H9 (cell line): ENCODE data around the gene TARP.

Experiments
- DNase-seq: peaks from one replicate; pipeline ENCODE4 v3.0.0-alpha.2; 2017
- H2AFZ ChIP-seq: one replicate; pipeline ENCODE4 v1.6.1; 2013; ENCODE audit warnings: mild to moderate bottlenecking, low read length, control low read depth, moderate library complexity
- H2AK5ac ChIP-seq: 2 replicates; pipeline ENCODE4 v1.6.1; 2013; ENCODE audit warnings: low read length, control low read depth, mixed read lengths; ENCODE audit not compliant: insufficient read length
- H2BK120ac ChIP-seq: one replicate; pipeline ENCODE4 v1.6.1; 2013; ENCODE audit warnings: low read depth, mild to moderate bottlenecking, low read length, control low read depth, inconsistent platforms; ENCODE audit not compliant: poor library complexity, severe bottlenecking
- H2BK12ac ChIP-seq: 2 replicates; pipeline ENCODE4 v1.6.1; 2013; ENCODE audit warnings: low read length, control low read depth, mixed read lengths, low read depth; ENCODE audit not compliant: insufficient read length
- H2BK15ac ChIP-seq: 2 replicates; pipeline ENCODE4 v1.6.1; 2013; ENCODE audit warnings: low read depth, low read length, control low read depth
- H2BK20ac ChIP-seq: one replicate; pipeline ENCODE4 v1.6.1; 2013; ENCODE audit warnings: low read depth, mild to moderate bottlenecking, low read length, control low read depth, inconsistent platforms; ENCODE audit not compliant: poor library complexity, severe bottlenecking
- H2BK5ac ChIP-seq: 2 replicates; pipeline ENCODE4 v1.6.1; 2013; ENCODE audit warnings: low read length, control low read depth, mixed read lengths; ENCODE audit not compliant: insufficient read length
- H3K14ac ChIP-seq: 2 replicates; pipeline ENCODE4 v1.6.1; 2013; ENCODE audit warnings: low read length, control low read depth; ENCODE audit not compliant: insufficient read depth
- H3K18ac ChIP-seq: 2 replicates; pipeline ENCODE4 v1.6.1; 2013; ENCODE audit warnings: low read depth, mild to moderate bottlenecking, mixed read lengths, low read length, control low read depth; ENCODE audit not compliant: insufficient read length
- H3K23ac ChIP-seq: 2 replicates; pipeline ENCODE4 v1.6.1; 2013; ENCODE audit warnings: low read length, control low read depth, mixed read lengths, low read depth; ENCODE audit not compliant: insufficient read length
- H3K23me2 ChIP-seq: 2 replicates; pipeline ENCODE4 v1.6.1; 2013; ENCODE audit warnings: low read depth, mild to moderate bottlenecking, mixed read lengths, low read length, control low read depth; ENCODE audit not compliant: insufficient read length, poor library complexity, severe bottlenecking
- H3K27ac ChIP-seq: 2 replicates; pipeline ENCODE4 v1.5.1; 2013; ENCODE audit warnings: low read length, control low read depth, mixed read lengths, low read depth; ENCODE audit not compliant: insufficient read length
- H3K27me3 ChIP-seq: 2 replicates; pipeline ENCODE4 v1.6.1; 2013; ENCODE audit warnings: low read length, control low read depth, inconsistent platforms; ENCODE audit not compliant: insufficient read depth
- H3K4ac ChIP-seq: 2 replicates; pipeline ENCODE4 v1.6.1; 2013; ENCODE audit warnings: low read depth, mild to moderate bottlenecking, control low read depth, inconsistent platforms, low read length, moderate library complexity
- H3K4me1 ChIP-seq: 2 replicates; pipeline ENCODE4 v1.6.1; 2013; ENCODE audit warnings: low read length, control low read depth, inconsistent platforms; ENCODE audit not compliant: insufficient read depth
- H3K4me2 ChIP-seq: 2 replicates; pipeline ENCODE4 v1.6.1; 2013; ENCODE audit warnings: low read length, control low read depth, mixed read lengths; ENCODE audit not compliant: insufficient read length, insufficient read depth
- H3K56ac ChIP-seq: 2 replicates; pipeline ENCODE4 v1.6.1; 2013; ENCODE audit warnings: low read depth, mild to moderate bottlenecking, mixed read lengths, low read length, control low read depth; ENCODE audit not compliant: insufficient read length
- H3K79me1 ChIP-seq: 2 replicates; pipeline ENCODE4 v1.6.1; 2013; ENCODE audit warnings: low read depth, mild to moderate bottlenecking, moderate library complexity, low read length, control low read depth, inconsistent platforms; ENCODE audit not compliant: insufficient read depth, poor library complexity, severe bottlenecking
- H3K79me2 ChIP-seq: 2 replicates; pipeline ENCODE4 v1.6.1; 2013; ENCODE audit warnings: low read length, control low read depth, inconsistent platforms; ENCODE audit not compliant: insufficient read depth
- H3K9ac ChIP-seq: 2 replicates; pipeline ENCODE4 v1.6.1; 2013; ENCODE audit warnings: low read length, control low read depth, mixed read lengths; ENCODE audit not compliant: insufficient read length; ENCODE audit errors: extremely low read depth
- H3K9me3 ChIP-seq: one replicate; pipeline ENCODE4 v1.6.1; 2013; ENCODE audit warnings: low read depth, low read length, inconsistent platforms; ENCODE audit not compliant: control insufficient read depth
- H3T11ph ChIP-seq: one replicate; pipeline ENCODE4 v1.6.1; 2013; ENCODE audit warnings: mild to moderate bottlenecking, low read length, control low read depth, inconsistent platforms
- H4K20me1 ChIP-seq: one replicate; pipeline ENCODE4 v1.6.1; 2013; ENCODE audit not compliant: control insufficient read depth, insufficient read length, insufficient read depth
- H4K5ac ChIP-seq: 2 replicates; pipeline ENCODE4 v1.6.1; 2013; ENCODE audit warnings: low read depth, mild to moderate bottlenecking, mixed read lengths, low read length, control low read depth; ENCODE audit not compliant: insufficient read length
- H4K8ac ChIP-seq: replicated peaks from 2 replicates; pipeline ENCODE4 v1.6.1; 2013; ENCODE audit warnings: low read length, control low read depth, mixed read lengths, low read depth; ENCODE audit not compliant: insufficient read length
- H4K91ac ChIP-seq: 2 replicates; pipeline ENCODE4 v1.6.1; 2013; ENCODE audit warnings: low read depth, mild to moderate bottlenecking, moderate library complexity, mixed read lengths, low read length, control low read depth; ENCODE audit not compliant: insufficient read length
- H3K27ac Mint-ChIP-seq, 3 experiments: 2 replicates in 2 of 3; 3 replicates in 1 of 3; pipeline ENCODE4 v1.8.0; 2020 to 2021; ENCODE audit warnings: mixed read lengths in 3 of 3, mild to moderate bottlenecking in 1 of 3, moderate library complexity in 1 of 3
- H3K27me3 Mint-ChIP-seq: 2 replicates; pipeline ENCODE4 v1.8.0; 2021; ENCODE audit warnings: low read depth, mild to moderate bottlenecking, moderate library complexity, mixed read lengths
- H3K36me3 Mint-ChIP-seq, 3 experiments: 2 replicates in 2 of 3; 3 replicates in 1 of 3; pipeline ENCODE4 v1.8.0; 2020 to 2021; ENCODE audit warnings: low read depth in 3 of 3, mixed read lengths in 3 of 3; ENCODE audit not compliant: insufficient read depth in 1 of 3
- H3K4me1 Mint-ChIP-seq, 2 experiments: 2 replicates each; pipeline ENCODE4 v1.8.0; 2020; ENCODE audit warnings: mixed read lengths in 2 of 2
- H3K4me3 Mint-ChIP-seq, 2 experiments: 2 replicates in 1 of 2; 3 replicates in 1 of 2; pipeline ENCODE4 v1.8.0; 2020 to 2021; ENCODE audit warnings: mild to moderate bottlenecking in 2 of 2, mixed read lengths in 2 of 2, moderate library complexity in 1 of 2
- H3K9me3 Mint-ChIP-seq, 2 experiments: 2 replicates in 1 of 2; 3 replicates in 1 of 2; pipeline ENCODE4 v1.8.0; 2020; ENCODE audit warnings: mild to moderate bottlenecking in 2 of 2, mixed read lengths in 2 of 2, moderate library complexity in 1 of 2
- WGBS: extraction: QIAGEN DNeasy Blood & Tissue Kit; methylation state at CpG from one replicate; pipeline ENCODE4 v1.1.7; 2013; ENCODE audit warnings: missing lambda C conversion rate, low lambda C conversion rate, mixed read lengths; ENCODE audit not compliant: insufficient read length; ENCODE audit errors: extremely low coverage; 5-methylcytosine and 5-hydroxymethylcytosine counted together
- TF ChIP-seq, protein P1 (sequence below): fragments of 200-600 bp; sonication (generic); conservative IDR thresholded peaks from 3 replicates; pipeline ENCODE4 v1.8.0; 2021; ENCODE audit warnings: antibody characterized with exemption, mild to moderate bottlenecking

Gene TARP

DNA sequence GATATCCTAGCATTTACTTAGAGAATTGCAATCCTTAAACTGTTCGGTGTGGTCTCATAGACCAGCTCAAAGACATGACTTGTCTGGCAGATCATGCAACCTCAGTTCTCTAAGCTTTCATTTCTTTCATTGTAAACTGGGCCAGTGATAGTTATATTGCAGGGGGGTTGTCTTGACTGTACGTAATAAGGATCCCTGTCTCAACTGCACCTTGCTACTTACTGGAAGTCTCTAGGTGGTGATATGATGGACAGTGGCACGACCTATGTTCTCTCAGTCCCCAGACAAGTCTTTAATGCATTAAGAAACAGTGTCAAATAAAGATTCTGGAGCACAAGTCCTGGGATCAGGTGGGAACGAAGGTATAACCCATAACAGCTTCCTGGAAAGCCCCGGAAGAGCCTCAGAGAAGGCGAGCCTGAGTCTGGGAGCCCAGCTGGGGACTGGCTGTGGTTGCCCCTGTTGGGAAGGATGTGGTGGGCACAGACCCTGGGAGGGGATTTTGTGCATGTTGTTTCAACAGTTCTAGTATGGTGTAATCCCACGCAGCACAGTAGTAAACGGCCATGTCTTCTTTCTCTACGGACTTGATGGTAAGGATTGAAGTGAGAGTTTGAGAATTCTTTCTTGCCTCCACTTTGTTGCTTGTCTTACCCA lies 26.0 kb upstream of the TARP start:
- Histone ChIP-seq H3K4me2 (no peak overlapping the region), H3K79me1 (no peaks in the 10 kb centered on the region), H3K23ac (no peak overlapping the region), H3K4me1 (no peaks in the 10 kb centered on the region), H4K8ac (no peak overlapping the region), H2BK20ac (no peak overlapping the region), H3K27me3 (no peaks in the 10 kb centered on the region), H3K9ac (no peak overlapping the region), H4K20me1 (no peaks in the 10 kb centered on the region), H3K79me2 (no peaks in the 10 kb centered on the region), H3T11ph (no peak overlapping the region), H4K91ac (no peak overlapping the region), H4K5ac (no peak overlapping the region), H3K14ac (no peak overlapping the region), H2BK5ac (no peak overlapping the region), H3K56ac (no peak overlapping the region), H3K9me3 (no peaks in the 10 kb centered on the region), H2AFZ (no peak overlapping the region), H3K23me2 (no peaks in the 10 kb centered on the region), H2BK12ac (no peak overlapping the region), H2AK5ac (no peak overlapping the region), H3K4ac (no peak overlapping the region), H3K18ac (no peak overlapping the region), H2BK15ac (no peak overlapping the region), H2BK120ac (no peak overlapping the region), H3K27ac (no peak overlapping the region)
- H3K27ac Mint-ChIP-seq: no peak overlapping the region
- no peak overlapping the region for H3K4me3 Mint-ChIP-seq
- H3K9me3 Mint-ChIP-seq: no peaks in the 10 kb centered on the region; a peak in 1 of 5 replicates
- WGBS: no CpG with 5 or more reads among the region's 9 CpGs
- TF ChIP-seq, protein P1, sequence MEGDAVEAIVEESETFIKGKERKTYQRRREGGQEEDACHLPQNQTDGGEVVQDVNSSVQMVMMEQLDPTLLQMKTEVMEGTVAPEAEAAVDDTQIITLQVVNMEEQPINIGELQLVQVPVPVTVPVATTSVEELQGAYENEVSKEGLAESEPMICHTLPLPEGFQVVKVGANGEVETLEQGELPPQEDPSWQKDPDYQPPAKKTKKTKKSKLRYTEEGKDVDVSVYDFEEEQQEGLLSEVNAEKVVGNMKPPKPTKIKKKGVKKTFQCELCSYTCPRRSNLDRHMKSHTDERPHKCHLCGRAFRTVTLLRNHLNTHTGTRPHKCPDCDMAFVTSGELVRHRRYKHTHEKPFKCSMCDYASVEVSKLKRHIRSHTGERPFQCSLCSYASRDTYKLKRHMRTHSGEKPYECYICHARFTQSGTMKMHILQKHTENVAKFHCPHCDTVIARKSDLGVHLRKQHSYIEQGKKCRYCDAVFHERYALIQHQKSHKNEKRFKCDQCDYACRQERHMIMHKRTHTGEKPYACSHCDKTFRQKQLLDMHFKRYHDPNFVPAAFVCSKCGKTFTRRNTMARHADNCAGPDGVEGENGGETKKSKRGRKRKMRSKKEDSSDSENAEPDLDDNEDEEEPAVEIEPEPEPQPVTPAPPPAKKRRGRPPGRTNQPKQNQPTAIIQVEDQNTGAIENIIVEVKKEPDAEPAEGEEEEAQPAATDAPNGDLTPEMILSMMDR: no peak
- H3K36me3 Mint-ChIP-seq: no peaks in the 10 kb centered on the region
- H3K27me3 Mint-ChIP-seq: no peaks in the 10 kb centered on the region
- H3K4me1 Mint-ChIP-seq: peaks cover 0 to 8% of the 10 kb centered on the region in 2 experiments; a peak in 2 of 4 replicates
- DNase-seq: no peak
